EL (cell line): ENCODE results near the gene HOXD11.

Experiments used
- DNase-seq: peaks from one replicate; pipeline ENCODE4 v3.0.0-alpha.2; 2016

Gene HOXD11

GRCh38 chr2:176122683-176123410 lies 15.8 kb downstream of the HOXD11 start, which contains the start of gene HOXD9:
HOXD9 (plus strand) TSS chr2:176122719; CDS start chr2:176122769, 50 bp downstream.
- DNase-seq, result peak; percentile 70

DNA sequence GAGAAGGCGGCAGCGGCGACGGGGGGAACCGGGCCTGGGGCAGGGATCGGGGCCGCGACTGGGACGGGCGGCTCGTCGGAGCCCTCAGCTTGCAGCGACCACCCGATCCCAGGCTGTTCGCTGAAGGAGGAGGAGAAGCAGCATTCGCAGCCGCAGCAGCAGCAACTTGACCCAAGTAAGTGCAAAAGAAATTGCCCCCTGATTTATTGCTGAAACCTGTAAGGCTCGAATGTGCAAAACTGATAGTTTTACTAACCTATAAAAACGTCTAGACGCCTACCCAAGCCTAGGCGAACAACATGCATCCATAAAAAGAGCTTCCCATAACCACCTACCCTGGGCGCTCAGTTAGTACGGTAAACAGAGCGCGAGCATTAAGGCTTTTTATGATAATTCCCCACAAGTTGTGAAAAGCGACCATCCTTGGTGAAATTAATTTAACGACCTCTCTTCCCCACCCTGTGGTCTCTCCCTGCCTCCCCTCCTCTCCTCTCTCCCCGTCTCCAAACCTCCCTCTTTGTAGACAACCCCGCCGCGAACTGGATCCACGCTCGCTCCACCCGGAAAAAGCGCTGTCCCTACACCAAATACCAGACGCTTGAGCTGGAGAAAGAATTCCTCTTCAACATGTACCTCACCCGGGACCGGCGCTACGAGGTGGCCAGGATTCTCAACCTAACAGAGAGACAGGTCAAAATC lies 16.5 kb downstream of the HOXD11 start:
- no peak for DNase-seq

GRCh38 chr2:176124110-176124946 lies 17.2 kb downstream of the HOXD11 start:
- DNase-seq, result no peak

- no peak for DNase-seq
Measured at GRCh38 chr2:176124947-176125771, 18.1 kb downstream of the HOXD11 start.

- DNase-seq, result no peak
Measured at GRCh38 chr2:176125772-176126054, 18.6 kb downstream of the HOXD11 start.

- DNase-seq, result peak; percentile 55
Measured at GRCh38 chr2:176126929-176127773, 20.1 kb downstream of the HOXD11 start.

DNA sequence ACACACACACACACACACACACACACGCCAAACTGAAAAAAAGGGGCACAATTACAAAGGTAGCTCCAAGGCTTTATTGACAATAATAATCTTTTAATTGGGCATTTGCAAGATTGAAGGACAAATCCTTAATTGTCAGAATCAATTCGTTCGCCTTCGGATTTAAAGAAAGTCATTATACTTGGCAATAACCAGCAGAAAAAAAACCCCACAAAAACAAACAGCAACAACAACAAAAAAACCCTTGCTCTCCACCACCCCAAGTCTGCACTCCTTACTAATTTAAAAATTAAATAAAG lies 20.6 kb downstream of the HOXD11 start:
- DNase-seq, result no peak

GRCh38 chr2:176128172-176128981 lies 21.3 kb downstream of the HOXD11 start:
- DNase-seq, result no peak

DNA sequence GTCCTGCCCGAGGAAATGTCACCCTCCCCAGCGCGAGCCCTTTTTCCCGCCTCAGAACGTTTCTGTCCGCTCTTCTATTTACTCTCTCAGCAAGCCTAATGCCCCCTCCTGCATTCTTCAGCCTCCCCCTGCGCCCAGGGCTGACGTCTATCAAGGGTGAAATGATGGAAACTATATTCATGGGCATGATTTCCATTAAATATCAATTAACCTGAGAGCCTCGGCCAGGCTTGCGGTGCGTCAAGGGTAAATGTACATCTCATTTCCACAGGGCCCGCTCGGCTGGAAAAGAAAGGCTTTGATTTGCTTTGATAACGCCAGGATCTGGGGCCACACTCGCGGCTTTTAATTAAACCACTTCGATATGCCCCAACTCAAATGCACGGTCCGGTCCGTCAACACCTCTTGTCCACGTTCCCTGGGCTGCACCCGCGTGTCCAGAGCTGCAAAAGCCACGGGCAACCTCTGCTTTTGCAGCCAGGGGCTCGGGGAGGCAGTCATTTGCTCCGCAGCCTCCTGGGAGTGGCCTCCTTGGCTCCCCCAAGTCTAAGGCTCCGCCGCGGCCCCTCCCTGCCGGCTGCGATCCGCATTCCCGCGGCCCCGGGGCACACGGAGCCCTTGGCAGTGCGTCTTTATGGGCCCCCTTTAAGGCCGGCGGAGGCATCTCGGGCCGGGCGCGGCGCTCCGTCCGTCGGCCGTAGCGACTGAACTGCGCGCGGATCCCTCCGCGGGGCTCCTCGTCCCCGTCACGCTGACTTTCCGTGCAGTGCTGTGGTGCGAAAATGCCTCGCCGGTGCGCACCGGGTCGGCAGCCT lies 22.1 kb downstream of the HOXD11 start, which contains the start of gene HOXD8:
HOXD8 (plus strand) TSS at position 724 of the 815 bp plus-strand sequence. CDS start 662 bp downstream, outside the sequence.
- DNase-seq, result peak; percentile 78

GRCh38 chr2:176129813-176130146 lies 22.7 kb downstream of the HOXD11 start:
- peak; percentile 49 for DNase-seq

GRCh38 chr2:176130147-176130956 lies 23.3 kb downstream of the HOXD11 start:
- peak; percentile 52 for DNase-seq

- DNase-seq, result no peak
Measured at GRCh38 chr2:176130957-176131847, 24.1 kb downstream of the HOXD11 start.

DNA sequence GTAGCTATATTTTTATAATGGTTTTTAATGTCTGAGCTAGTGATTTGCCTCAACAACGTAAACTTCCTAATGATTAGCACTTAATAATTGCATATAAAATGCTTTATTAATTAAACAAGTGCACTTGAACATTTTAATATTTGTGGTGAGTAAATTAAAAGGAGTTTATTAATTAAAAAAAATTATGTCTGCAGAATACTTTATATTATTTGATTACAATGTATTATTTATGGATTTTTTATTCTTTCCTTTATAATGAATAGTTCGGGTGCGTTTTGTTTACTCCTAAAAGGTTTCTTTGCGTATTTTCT lies 24.7 kb downstream of the HOXD11 start:
- DNase-seq, result no peak

DNA sequence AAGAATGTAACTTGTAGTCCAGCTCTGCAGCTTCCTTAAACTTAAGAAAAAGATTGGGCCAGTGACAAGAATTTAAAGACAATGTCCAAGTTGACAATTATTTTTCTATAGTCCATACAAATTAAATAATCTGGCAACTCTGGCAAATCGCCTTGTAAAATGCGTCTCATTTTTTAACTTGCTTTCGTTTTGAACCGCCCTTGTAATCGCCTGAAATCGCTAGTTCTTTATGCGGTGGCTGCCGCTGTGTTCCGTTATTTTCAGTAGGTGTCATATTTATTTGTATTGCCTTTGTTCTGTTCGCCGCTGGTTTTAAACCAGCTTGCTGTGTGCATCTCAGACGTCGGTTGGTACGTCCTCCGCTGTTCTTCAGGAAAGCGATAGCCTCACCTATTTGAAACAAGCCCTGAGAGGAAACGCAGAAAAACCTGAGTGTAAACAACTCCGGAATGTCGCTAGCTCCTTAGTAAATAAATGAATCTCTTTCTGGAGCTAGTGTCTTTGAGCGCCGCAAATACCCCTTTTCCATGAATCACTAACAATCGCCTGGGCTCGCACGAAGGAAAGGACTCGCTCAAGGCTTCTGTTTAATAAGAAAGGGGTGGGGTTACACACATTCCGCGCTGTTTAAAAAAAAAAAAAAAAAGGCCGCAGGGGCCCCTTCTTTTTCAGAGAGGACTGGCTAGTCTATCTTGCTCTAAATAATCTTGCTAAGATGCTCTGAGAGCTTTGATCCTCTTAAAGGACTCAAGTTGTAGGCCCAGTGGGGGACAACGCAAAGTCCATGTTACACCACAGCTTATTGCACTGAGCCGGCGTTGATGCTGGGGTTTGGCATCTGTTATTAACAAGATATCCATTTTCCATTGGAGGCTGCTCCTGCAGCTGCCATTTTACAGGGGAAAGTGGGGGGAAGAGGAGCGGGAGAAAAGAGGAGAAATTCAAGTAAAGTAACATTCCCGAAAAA lies 25.4 kb downstream of the HOXD11 start:
- peak; percentile 36 for DNase-seq

- DNase-seq, result no peak
Measured at GRCh38 chr2:176133389-176133788, 26.3 kb downstream of the HOXD11 start.

DNA sequence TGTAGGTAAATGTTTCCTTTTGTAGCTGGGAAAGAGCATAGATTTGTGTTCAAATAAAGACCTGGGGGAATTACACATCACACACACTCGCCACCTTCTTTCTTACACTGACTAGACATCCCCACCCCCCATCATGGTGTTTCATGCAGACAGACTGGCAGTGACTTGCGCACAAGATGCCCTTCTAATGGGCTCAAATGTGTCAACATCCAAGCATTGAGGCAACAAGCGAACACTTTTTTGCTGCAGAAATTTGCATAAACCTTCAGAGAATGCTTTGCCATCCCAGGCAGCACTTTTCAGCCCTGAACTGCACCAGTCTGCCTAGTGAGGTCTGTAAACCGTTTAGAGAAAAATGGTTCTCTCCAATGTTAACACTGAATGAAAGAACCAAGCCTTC lies 27.0 kb downstream of the HOXD11 start:
- DNase-seq, result no peak

GRCh38 chr2:176135035-176135440 lies 28.0 kb downstream of the HOXD11 start:
- peak; percentile 49 for DNase-seq
